GM18499 (cell line): ENCODE results near the gene ABCB1.
"Not testable (repeated sequence)": the region's sequence is repeated elsewhere in the genome, so short reads cannot be mapped to it uniquely, and the experiment has no call there.

Experiments used
- ATAC-seq: cut with Tn5 transposase; IDR thresholded peaks from one replicate; pipeline ENCODE4 v1.9.1; 2021; ENCODE audit warnings: moderate number of reproducible peaks; ENCODE audit not compliant: insufficient read depth, unreplicated experiment

The ABCB1 gene

GRCh38 chr7:87580636-87581035 is 20.0 kb downstream of the ABCB1 start:
- ATAC-seq: no peak

DNA sequence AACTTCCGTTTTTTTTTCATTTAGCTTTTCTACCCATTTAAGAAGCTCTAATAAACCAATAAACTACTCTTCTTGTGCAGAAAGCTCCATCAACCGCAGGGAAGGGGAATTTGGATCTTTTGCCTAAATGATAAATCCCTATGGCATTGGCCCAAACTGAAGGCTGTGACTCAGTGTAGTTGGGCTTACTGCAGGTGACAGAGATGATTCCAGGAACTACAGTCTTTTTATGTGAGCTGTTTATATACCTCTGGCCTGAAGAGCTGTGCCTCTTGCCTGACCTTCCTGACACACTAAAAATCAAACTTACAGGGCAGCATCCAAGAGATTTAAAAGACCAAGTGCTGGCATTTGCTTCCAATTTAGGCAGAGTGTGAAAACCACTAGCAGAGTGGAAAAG is 25.2 kb downstream of the ABCB1 start:
- no peak for ATAC-seq

- ATAC-seq: no peak
Measured at GRCh38 chr7:87574630-87575029, 26.1 kb downstream of the ABCB1 start.

DNA sequence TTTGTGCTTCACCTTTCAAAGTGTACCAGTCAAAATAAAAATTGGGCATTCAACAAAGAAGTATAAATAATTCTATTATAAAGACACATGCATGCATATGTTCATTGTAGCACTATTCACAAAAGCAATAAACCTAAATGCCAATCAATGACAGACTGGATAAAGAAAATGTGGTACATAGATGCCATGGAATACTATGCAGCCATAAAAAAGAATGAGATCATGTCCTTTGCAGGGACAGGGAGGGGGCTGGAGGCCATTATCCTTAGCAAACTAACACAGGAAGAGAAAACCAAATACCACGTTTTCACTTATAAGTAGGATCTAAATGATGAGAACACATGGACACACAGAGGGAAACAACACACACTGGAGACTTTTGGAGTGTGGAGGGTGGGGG is 28.2 kb downstream of the ABCB1 start:
- ATAC-seq: not testable (repeated sequence)

GRCh38 chr7:87570178-87570577 is 30.5 kb downstream of the ABCB1 start:
- no peak for ATAC-seq

- no peak for ATAC-seq
Measured at GRCh38 chr7:87567052-87567451, 33.6 kb downstream of the ABCB1 start.

- no peak for ATAC-seq
Measured at GRCh38 chr7:87566311-87566900, 34.3 kb downstream of the ABCB1 start.

- no peak for ATAC-seq
Measured at GRCh38 chr7:87565877-87566276, 34.8 kb downstream of the ABCB1 start.

GRCh38 chr7:87564296-87564963 is 36.3 kb downstream of the ABCB1 start:
- no peak for ATAC-seq

DNA sequence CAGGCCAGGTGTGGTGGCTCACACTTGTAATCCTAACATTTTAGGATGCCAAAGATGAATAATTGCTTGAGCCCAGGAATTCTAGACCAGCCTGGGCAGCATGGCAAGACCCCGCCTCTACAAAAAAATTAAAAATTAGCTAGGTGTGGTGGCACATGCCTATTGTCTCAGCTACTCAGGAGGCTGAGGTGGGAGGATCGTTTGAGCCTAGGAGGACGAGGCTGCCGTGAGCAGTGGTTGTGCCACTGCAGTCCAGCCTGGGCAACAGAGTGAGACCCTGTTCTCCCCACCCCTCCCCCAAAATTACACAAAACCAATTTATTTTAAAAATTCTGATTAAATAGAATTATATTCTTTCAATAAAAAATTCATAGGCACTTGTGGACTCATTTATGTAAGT is 39.0 kb downstream of the ABCB1 start:
- no peak for ATAC-seq

DNA sequence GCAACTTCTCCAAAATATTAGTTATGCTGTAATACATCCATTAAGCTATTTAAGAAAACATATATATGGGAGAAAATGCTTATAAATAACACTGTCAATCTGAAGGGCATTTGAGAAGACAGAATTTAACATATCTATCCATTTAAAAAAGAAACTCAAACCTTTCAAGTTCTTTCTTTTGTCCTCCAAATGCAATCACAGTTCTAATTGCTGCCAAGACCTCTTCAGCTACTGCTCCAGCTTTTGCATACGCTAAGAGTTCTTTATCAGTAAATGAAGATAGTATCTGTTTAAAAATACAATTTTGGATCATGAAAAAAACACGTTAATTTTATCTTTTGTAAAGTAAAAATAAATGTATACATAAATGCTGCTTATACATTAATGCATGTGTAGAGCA is 39.6 kb downstream of the ABCB1 start:
- no peak for ATAC-seq

DNA sequence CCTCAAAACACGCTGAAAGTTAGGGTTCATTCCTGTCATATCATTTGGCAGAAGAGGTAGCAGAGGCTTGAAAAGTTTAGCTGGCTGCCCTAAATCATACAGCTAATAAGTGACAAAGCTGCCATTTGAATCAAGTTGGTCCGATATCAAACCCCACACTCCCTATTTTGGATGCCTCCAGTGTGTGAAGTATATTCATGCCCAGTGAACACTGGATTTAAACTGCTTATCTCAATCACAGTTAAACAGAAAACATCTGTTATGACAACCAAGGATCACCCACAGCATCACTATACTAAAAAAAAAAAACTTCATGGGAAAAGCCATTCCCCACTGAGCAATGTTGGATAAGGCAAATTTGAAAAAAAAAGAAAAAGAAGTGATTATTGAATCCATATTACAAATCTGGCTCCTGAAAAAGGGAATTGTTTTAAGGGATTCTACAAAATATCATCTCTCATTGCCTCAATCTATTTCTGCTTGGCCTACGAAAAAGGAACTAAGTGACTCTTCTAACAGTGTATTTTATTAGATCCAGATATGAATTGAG is 48.3 kb downstream of the ABCB1 start:
- no peak for ATAC-seq

GRCh38 chr7:87548123-87548919 is 52.4 kb downstream of the ABCB1 start:
- ATAC-seq: no peak

GRCh38 chr7:87545760-87546159 is 54.9 kb downstream of the ABCB1 start:
- no peak for ATAC-seq

- ATAC-seq: no peak
Measured at GRCh38 chr7:87543623-87544022, 57.1 kb downstream of the ABCB1 start.

DNA sequence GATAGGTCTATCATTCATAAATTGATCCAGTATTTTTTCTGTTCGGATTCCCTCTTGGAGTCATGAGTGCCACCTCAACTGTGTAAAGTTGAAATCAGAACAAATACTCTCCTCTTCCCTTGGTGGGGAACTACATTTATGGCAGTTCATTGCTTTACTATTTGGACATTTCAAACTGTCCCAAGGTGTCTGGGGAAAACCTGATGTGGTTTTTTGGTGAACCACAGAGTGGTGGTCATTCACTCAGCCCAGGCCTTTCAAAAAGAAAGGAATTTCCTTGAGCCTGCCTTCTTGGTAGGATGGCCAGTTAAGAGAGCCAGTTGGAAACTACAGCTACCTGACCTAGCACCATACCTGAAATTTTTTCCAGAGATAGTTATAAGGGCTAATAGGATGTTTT is 59.0 kb downstream of the ABCB1 start:
- no peak for ATAC-seq

GRCh38 chr7:87538052-87538451 is 62.6 kb downstream of the ABCB1 start:
- no peak for ATAC-seq

- ATAC-seq: no peak
Measured at GRCh38 chr7:87534072-87534471, 66.6 kb downstream of the ABCB1 start.

DNA sequence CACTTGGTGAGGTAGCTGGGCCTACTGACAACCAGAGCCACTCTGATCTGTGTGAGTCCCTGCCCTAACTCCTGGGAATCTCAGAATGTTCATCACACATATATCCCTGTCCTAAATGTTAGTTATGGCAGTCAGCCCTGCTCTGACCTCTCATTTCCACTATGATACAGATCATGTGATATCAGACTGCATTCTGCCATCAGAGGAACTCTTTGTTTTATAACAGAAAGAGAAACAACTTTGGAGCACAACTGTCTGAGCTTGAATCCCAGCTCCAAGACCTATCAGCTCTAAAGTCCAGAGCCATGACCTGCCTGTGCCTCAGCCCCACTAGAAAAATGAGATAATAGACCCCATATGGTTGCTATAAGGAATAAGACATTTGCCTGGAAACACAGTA is 70.6 kb downstream of the ABCB1 start:
- no peak for ATAC-seq

- ATAC-seq: no peak
Measured at GRCh38 chr7:87528730-87529129, 72.0 kb downstream of the ABCB1 start.

DNA sequence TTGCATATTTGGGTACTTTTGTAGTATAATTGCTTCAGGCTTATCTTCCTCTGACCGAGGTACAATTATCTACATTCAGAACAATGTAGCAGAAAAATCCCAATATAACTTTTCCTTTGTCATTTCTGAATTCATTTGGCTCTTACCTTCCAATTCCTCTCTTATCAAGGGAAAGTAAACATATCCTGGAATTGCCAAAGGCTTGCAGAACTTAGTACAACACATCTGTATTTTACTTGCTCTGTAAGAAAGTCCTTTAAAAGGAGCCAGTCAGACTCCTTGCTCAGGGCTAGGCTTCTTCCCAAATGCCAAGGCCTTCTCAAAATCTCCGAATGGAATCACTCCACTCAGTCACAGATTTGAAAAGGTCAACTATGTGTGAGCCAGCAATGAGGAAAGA is 81.9 kb downstream of the ABCB1 start:
- ATAC-seq: no peak
